ENCODE data around the gene TMEM209.

DNA sequence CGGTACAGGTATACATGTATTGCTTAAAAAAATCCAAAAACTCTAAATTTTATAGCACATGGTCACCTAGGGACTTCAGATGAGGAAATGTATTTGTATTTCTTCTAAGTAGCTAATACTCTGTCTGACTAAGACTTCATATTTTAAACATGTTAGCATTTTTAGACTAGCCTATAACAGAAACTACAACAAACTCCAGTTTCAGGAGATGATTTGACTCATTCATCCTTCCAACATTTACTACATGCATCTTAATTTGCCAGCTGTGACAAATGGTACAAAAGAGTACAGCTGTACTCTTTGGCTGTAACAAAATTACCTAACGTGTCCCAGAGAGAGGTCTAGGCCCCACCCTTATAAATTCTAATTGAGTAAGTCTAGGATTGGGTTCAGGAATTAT is 22.2 kb downstream of the TMEM209 start:
- TF ChIP-seq CTCF (IDR thresholded peaks at IDR 0.05) (no peak), POLR2A (IDR thresholded peaks at IDR 0.05) (no peak)

All from esophagus squamous epithelium (tissue), 4 donors.